Kidney epithelial cell (primary cell): Measurements from ENCODE around the gene FAM241B. TPM values are rescaled to one million over a fixed set of nuclear protein-coding genes. Genes with fewer than 3 reads are reported as not detected.
A peak's percentile ranks its signal among the peaks of the same experiment; 100 is the strongest.

Source experiments
- DNase-seq: peaks from one replicate; pipeline ENCODE4 v3.0.0-alpha.2; 2010; ENCODE audit warnings: low read depth
- H3K27me3 ChIP-seq: 2 replicates; pipeline ENCODE4 v1.6.0; 2011; ENCODE audit warnings: low read length; ENCODE audit not compliant: control insufficient read depth, insufficient read depth
- H3K36me3 ChIP-seq: 2 replicates; pipeline ENCODE4 v1.5.1; 2011; ENCODE audit warnings: low read length; ENCODE audit not compliant: control insufficient read depth, insufficient read depth
- H3K4me3 ChIP-seq: 2 replicates; pipeline ENCODE4 v1.5.1; 2011; ENCODE audit warnings: low read depth, mild to moderate bottlenecking, control low read depth, low read length
- CTCF ChIP-seq: IDR thresholded peaks from 2 replicates; pipeline ENCODE4 v1.5.1; 2011; ENCODE audit warnings: mild to moderate bottlenecking, moderate library complexity, low read length, control low read depth, inconsistent platforms; ENCODE audit not compliant: insufficient read depth, poor library complexity, severe bottlenecking
- total RNA-seq: library from RNA; depleted of rRNA; stranded (reverse); fragments of >200 nt; gene quantifications from 2 replicates; pipeline ENCODE4 v1.2.3, GENCODE V29; 2015

The FAM241B gene
- total RNA-seq, 1 donor from 2014 or later: 14.0 TPM

- Histone ChIP-seq H3K4me3 (no peak overlapping the region), H3K36me3 (peaks cover 2% of the 10 kb centered on the region), H3K27me3 (peaks cover 4% of the 10 kb centered on the region)
- DNase-seq: no peak
- TF ChIP-seq CTCF: no peak
Measured at GRCh38 chr10:69635428-69636272, 5.6 kb downstream of the FAM241B start.

- no peak overlapping the region for H3K4me3 ChIP-seq
- TF ChIP-seq CTCF: no peak
- DNase-seq: no peak
- peaks cover 2% of the 10 kb centered on the region for H3K36me3 ChIP-seq
- peaks cover 8% of the 10 kb centered on the region for H3K27me3 ChIP-seq
Measured at GRCh38 chr10:69636273-69636575, 6.2 kb downstream of the FAM241B start.

GRCh38 chr10:69636626-69637605, 6.9 kb downstream of the FAM241B start:
- Histone ChIP-seq H3K36me3 (peaks cover 2% of the 10 kb centered on the region), H3K4me3 (no peak overlapping the region), H3K27me3 (peaks cover 9% of the 10 kb centered on the region)
- peak; percentile 53 for TF ChIP-seq CTCF
- DNase-seq: no peak

- H3K27me3 ChIP-seq: peaks cover 9% of the 10 kb centered on the region
- no peak for TF ChIP-seq CTCF
- DNase-seq: no peak
- peaks cover 2% of the 10 kb centered on the region for H3K36me3 ChIP-seq
- H3K4me3 ChIP-seq: no peak overlapping the region
Measured at GRCh38 chr10:69638642-69639041, 8.6 kb downstream of the FAM241B start.

GRCh38 chr10:69639291-69640195, 9.5 kb downstream of the FAM241B start:
- peak; percentile 83 for TF ChIP-seq CTCF
- peaks cover 11% of the 10 kb centered on the region for H3K27me3 ChIP-seq
- H3K36me3 ChIP-seq: peaks cover 2% of the 10 kb centered on the region
- H3K4me3 ChIP-seq: no peak overlapping the region
- DNase-seq: peak; percentile 14
